A549 (cell line): Measurements from ENCODE around the gene FUOM.

Source experiments
- MYC ChIP-seq: IDR thresholded peaks from 2 replicates; pipeline ENCODE4 v1.6.1; 2012; ENCODE audit warnings: mild to moderate bottlenecking, inconsistent platforms, low read length, improper control_type of control experiment, borderline replicate concordance
- PHF8 ChIP-seq: fragments of 200-600 bp; sonication (generic); IDR thresholded peaks from 2 replicates; pipeline ENCODE4 v1.6.1; 2016; ENCODE audit warnings: low read depth, mild to moderate bottlenecking, antibody characterized with exemption, moderate library complexity, borderline replicate concordance
- RAD21 ChIP-seq, 2 experiments: fragments of >200 bp in 1 of 2; sonication (Bioruptor Twin) in 1 of 2; formaldehyde crosslinking in 1 of 2; IDR thresholded peaks in 1 of 2; conservative IDR thresholded peaks in 1 of 2; 2 replicates in 1 of 2; 3 replicates in 1 of 2; pipeline ENCODE4 v1.6.1; 2012 to 2018; ENCODE audit warnings: inconsistent platforms in 1 of 2
- REST ChIP-seq: fragments of 200-600 bp; sonication (generic); IDR thresholded peaks from 2 replicates; pipeline ENCODE4 v1.6.1; 2016; ENCODE audit warnings: antibody characterized with exemption, mild to moderate bottlenecking, moderate library complexity
- USF2 ChIP-seq: fragments of 450-650 bp; IDR thresholded peaks from 2 replicates; pipeline ENCODE4 v1.6.1; 2014; ENCODE audit warnings: antibody characterized with exemption
- TF ChIP-seq, protein P1 (sequence below): fragments of >200 bp; sonication (Bioruptor Twin); formaldehyde crosslinking; IDR thresholded peaks from 3 replicates; pipeline ENCODE4 v1.5.1; 2016

DNA sequence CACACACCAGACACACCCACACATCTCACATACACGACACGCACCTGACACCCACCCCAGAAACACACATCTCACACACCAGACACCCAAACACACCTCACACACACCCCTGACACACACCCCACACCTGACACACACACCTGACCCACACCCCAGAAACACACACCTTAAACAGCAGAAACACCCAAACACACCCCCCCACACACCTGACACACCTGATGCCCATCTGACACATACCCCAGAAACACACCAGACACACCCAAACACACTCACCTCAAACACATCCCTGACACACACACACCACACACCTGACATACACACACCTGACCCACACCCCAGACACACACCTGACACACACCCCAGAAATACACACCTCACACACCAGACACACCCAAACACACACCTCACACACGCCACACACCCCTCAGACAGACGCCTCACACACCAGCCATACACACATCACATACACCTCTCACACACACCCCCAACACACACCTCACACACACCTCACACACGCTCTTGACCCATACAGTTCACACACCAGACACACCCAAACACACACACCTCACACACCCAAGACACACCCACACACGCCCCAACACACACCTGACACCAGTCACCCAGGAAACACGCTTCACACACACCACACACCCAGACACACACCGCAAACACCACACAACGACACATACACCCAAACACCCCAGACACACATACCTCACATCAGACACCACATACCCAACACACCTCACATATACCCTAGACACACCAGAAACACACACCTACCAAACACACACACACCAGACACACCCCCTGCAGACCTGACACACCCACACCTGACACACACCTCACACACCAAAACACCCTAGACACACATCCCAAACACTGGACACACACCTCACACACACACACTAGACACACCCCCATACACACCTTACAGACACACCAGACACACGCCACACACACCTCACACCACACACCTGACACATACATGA, 19.4 kb downstream of the FUOM start:
- TF ChIP-seq USF2 = no peak
- TF ChIP-seq RAD21 (conservative IDR thresholded peaks at IDR 0.05 in 1 of 2, IDR thresholded peaks at IDR 0.05 in 1 of 2) = no peak
- TF ChIP-seq, protein P1, sequence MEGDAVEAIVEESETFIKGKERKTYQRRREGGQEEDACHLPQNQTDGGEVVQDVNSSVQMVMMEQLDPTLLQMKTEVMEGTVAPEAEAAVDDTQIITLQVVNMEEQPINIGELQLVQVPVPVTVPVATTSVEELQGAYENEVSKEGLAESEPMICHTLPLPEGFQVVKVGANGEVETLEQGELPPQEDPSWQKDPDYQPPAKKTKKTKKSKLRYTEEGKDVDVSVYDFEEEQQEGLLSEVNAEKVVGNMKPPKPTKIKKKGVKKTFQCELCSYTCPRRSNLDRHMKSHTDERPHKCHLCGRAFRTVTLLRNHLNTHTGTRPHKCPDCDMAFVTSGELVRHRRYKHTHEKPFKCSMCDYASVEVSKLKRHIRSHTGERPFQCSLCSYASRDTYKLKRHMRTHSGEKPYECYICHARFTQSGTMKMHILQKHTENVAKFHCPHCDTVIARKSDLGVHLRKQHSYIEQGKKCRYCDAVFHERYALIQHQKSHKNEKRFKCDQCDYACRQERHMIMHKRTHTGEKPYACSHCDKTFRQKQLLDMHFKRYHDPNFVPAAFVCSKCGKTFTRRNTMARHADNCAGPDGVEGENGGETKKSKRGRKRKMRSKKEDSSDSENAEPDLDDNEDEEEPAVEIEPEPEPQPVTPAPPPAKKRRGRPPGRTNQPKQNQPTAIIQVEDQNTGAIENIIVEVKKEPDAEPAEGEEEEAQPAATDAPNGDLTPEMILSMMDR = no peak
- no peak for TF ChIP-seq PHF8
- TF ChIP-seq REST = no peak
- TF ChIP-seq MYC = no peak
